Measurements from ENCODE around the gene LDHA. TPM values are rescaled to one million over a fixed set of nuclear protein-coding genes. Genes with fewer than 3 reads are reported as not detected.

Gene LDHA
- total and polyA plus RNA-seq, 2 of the 13 experiments (the other 11 are each of a cell fraction or from before 2014, with no cell fraction given): 805 to 1,547 TPM

DNA sequence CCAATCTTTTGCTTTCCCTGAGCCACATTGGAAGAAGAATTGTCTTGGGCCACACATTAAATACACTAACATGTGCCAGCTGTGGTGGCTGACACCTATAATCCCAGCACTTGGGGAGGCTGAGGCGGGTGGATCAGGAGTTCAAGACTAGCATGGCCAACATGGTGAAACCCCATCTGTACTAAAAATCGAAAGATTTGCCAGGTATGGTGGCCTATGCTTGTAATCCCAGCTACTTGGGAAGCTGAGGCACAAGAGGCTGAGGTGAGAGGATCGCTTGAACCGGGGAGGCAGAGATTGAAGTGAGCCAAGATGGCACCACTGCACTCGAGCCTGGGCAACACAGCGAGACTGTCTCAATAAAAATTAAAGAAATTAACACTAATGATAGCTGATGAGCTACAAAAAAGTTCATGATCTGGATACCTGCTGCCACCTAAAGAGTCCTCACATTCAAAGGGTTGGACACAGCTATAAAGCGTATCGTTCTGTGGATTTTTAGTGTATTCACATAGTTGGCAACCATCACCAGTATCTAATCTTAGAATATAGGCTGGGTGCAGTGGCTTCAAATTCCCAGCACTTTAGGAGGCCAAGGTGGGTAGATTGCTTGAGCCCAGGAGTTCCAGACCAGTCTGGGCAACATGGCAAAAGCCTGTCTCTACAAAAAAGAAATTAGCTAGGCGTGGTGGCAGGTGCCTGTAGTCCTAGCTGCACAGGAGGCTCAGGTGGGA, 14.4 kb downstream of the LDHA start:
- in situ Hi-C loops (cut with HindIII; ENCODE audit: extremely low pct_ligation_motif_present, low pct_unique_long_range_greater_than_20kb) (no loop called here), intact Hi-C loops (cut with micrococcal nuclease; ENCODE audit: unreplicated experiment) (no loop called here)
- no TSS peak for BruUV-seq (replicated peaks)
- DNase-seq (ENCODE audit: low spot score) (no peak), ATAC-seq (peak; percentile 25), FAIRE-seq (no peak)
- peaks cover 11 to 12% of the 10 kb centered on the region in 2 experiments; a peak in 4 of 5 replicates for H3K36me3 ChIP-seq (replicated peaks in 1 of 2; ENCODE audit: control insufficient read depth in 1 of 2, insufficient read depth in 2 of 2, low read length in 2 of 2)
- no peak overlapping the region for H3K9ac ChIP-seq (ENCODE audit: insufficient read depth, low read depth, low read length)
- H2AFZ ChIP-seq (ENCODE audit: low read length): no peak overlapping the region
- ChIA-PET POLR2A (interaction anchor here (1.1 to 1.3 kb wide), 2 partner anchors 13 to 14 kb away, joined by 3 to 4 read pairs; partner anchors contain the start of gene LDHA), CTCF (ENCODE audit: low intra/inter-chr PET ratio, low total read pairs) (no interaction called here)
- H3K79me2 ChIP-seq (ENCODE audit: insufficient read depth, low read length): no peaks in the 10 kb centered on the region
- no peaks in the 10 kb centered on the region; a peak in 1 of 5 replicates for H3K27me3 ChIP-seq (ENCODE audit: control insufficient read depth in 1 of 2, insufficient read depth in 2 of 2, low read length in 2 of 2)
- no peaks in the 10 kb centered on the region for H3K9me3 ChIP-seq (ENCODE audit: low read length)
- WGBS (ENCODE audit: low lambda C conversion rate): 95% methylated on average over 9 of the region's 9 CpGs
- no peak overlapping the region for H3K4me3 ChIP-seq (replicated peaks in 1 of 3; ENCODE audit: insufficient read depth in 1 of 3, low read depth in 2 of 3, low read length in 3 of 3)
- H3K4me2 ChIP-seq (ENCODE audit: low read depth, low read length): no peak overlapping the region
- peaks cover 44% of the 10 kb centered on the region for H4K20me1 ChIP-seq (ENCODE audit: insufficient read depth, low read length)
- H3K27ac ChIP-seq (ENCODE audit: extremely low read length, insufficient read depth, low read length): peak overlapping the region; percentile 28
- peaks cover 38% of the 10 kb centered on the region for H3K4me1 ChIP-seq (ENCODE audit: insufficient read depth, low read length)
- TF ChIP-seq SMAD3 (CRISPR knock-in tag; IDR thresholded peaks at IDR 0.05) (no peak), SRF (IDR thresholded peaks at IDR 0.05; ENCODE audit: low read depth, low read length) (no peak), TEAD2 (CRISPR knock-in tag; IDR thresholded peaks at IDR 0.05) (no peak), FOSL2 (CRISPR knock-in tag; IDR thresholded peaks at IDR 0.05) (no peak), GATA4 (IDR thresholded peaks at IDR 0.05; ENCODE audit: borderline replicate concordance, low read depth) (no peak), DZIP1 (CRISPR knock-in tag; IDR thresholded peaks at IDR 0.05) (no peak), NR2F6 (IDR thresholded peaks at IDR 0.05) (no peak), NR2F6 (CRISPR knock-in tag; IDR thresholded peaks at IDR 0.05) (no peak), TFE3 (CRISPR knock-in tag; IDR thresholded peaks at IDR 0.05) (0 out of 2 replicates have a peak, but pooled peaks have one; percentile 15), ELF3 (CRISPR knock-in tag; IDR thresholded peaks at IDR 0.05) (no peak), CREB1 (IDR thresholded peaks at IDR 0.05) (no peak), CREB1 (CRISPR knock-in tag; IDR thresholded peaks at IDR 0.05) (no peak), ZNF317 (CRISPR knock-in tag; IDR thresholded peaks at IDR 0.05) (no peak), ZNF367 (CRISPR knock-in tag; IDR thresholded peaks at IDR 0.05; ENCODE audit: borderline replicate concordance) (no peak), TBX2 (CRISPR knock-in tag; IDR thresholded peaks at IDR 0.05; ENCODE audit: borderline replicate concordance) (no peak), SALL1 (CRISPR knock-in tag; IDR thresholded peaks at IDR 0.05) (peak; percentile 58; the same call in 1 of the 2 replicates), ZFX (CRISPR knock-in tag; IDR thresholded peaks at IDR 0.05; ENCODE audit: low read depth) (0 out of 2 replicates have a peak, but pooled peaks have one; percentile 17), ZKSCAN8 (CRISPR knock-in tag; IDR thresholded peaks at IDR 0.05; ENCODE audit: borderline replicate concordance) (no peak), TMF1 (CRISPR knock-in tag; IDR thresholded peaks at IDR 0.05; ENCODE audit: low read depth) (no peak), NKX3-1 (CRISPR knock-in tag; IDR thresholded peaks at IDR 0.05) (no peak; the same call in 1 of the 2 replicates)
- TF ChIP-seq, protein P1, sequence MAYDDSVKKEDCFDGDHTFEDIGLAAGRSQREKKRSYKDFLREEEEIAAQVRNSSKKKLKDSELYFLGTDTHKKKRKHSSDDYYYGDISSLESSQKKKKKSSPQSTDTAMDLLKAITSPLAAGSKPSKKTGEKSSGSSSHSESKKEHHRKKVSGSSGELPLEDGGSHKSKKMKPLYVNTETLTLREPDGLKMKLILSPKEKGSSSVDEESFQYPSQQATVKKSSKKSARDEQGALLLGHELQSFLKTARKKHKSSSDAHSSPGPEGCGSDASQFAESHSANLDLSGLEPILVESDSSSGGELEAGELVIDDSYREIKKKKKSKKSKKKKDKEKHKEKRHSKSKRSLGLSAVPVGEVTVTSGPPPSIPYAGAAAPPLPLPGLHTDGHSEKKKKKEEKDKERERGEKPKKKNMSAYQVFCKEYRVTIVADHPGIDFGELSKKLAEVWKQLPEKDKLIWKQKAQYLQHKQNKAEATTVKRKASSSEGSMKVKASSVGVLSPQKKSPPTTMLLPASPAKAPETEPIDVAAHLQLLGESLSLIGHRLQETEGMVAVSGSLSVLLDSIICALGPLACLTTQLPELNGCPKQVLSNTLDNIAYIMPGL (CRISPR knock-in tag; IDR thresholded peaks at IDR 0.05; ENCODE audit: borderline replicate concordance in 1 of 2, low read depth in 1 of 2): 0 out of 4 replicates have a peak, but pooled peaks of 1 of the 2 experiments have one; percentile 32
